Fibroblast of the aortic adventitia (primary cell): ENCODE data around the gene PDZRN4. TPM values are rescaled to one million over a fixed set of nuclear protein-coding genes. Genes with fewer than 3 reads are reported as not detected.
"Not testable (repeated sequence)": the region's sequence is repeated elsewhere in the genome, so short reads cannot be mapped to it uniquely, and the experiment has no call there.

Source experiments
- DNase-seq: peaks from one replicate; pipeline ENCODE4 v3.0.0-alpha.2; 2010; ENCODE audit warnings: low read depth
- H3K4me3 ChIP-seq: 2 replicates; pipeline ENCODE4 v1.5.1; 2011; ENCODE audit warnings: low read depth, mild to moderate bottlenecking, control low read depth, low read length, moderate library complexity
- total RNA-seq: library from RNA; depleted of rRNA; stranded (reverse); fragments of >200 nt; gene quantifications from 2 replicates; pipeline ENCODE4 v1.2.3, GENCODE V29; 2012; ENCODE audit warnings: low replicate concordance
- TF ChIP-seq, protein P1 (sequence below): IDR thresholded peaks from 2 replicates; pipeline ENCODE4 v1.5.1; 2011; ENCODE audit warnings: mild to moderate bottlenecking, low read length, control low read depth, inconsistent platforms; ENCODE audit not compliant: insufficient read depth

PDZRN4 gene
- total RNA-seq, 1 donor: not detected

GRCh38 chr12:41293011-41293410, 104.9 kb downstream of the PDZRN4 start:
- TF ChIP-seq, protein P1, sequence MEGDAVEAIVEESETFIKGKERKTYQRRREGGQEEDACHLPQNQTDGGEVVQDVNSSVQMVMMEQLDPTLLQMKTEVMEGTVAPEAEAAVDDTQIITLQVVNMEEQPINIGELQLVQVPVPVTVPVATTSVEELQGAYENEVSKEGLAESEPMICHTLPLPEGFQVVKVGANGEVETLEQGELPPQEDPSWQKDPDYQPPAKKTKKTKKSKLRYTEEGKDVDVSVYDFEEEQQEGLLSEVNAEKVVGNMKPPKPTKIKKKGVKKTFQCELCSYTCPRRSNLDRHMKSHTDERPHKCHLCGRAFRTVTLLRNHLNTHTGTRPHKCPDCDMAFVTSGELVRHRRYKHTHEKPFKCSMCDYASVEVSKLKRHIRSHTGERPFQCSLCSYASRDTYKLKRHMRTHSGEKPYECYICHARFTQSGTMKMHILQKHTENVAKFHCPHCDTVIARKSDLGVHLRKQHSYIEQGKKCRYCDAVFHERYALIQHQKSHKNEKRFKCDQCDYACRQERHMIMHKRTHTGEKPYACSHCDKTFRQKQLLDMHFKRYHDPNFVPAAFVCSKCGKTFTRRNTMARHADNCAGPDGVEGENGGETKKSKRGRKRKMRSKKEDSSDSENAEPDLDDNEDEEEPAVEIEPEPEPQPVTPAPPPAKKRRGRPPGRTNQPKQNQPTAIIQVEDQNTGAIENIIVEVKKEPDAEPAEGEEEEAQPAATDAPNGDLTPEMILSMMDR: no peak
- no peak for DNase-seq
- no peak overlapping the region for H3K4me3 ChIP-seq

DNA sequence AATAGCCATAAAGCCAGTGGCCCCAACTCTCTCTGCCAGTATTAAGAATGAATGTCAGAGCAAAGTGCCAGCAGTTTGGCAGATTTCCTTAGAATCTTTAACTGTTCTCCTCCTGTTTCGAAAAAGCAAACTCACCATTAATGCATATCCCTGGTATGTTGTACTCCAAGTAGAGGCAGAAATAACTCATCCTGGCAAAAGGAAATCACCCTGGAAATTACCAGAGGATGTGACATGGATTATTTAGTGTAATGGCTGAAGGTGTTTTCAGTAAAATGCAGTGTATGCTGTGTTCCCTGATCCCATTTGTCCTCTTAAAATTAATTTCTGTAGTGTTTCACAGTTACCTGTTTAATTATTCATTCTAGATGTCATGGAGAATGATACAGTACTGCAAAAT, 105.3 kb downstream of the PDZRN4 start:
- DNase-seq: no peak
- H3K4me3 ChIP-seq: no peak overlapping the region
- TF ChIP-seq, protein P1: no peak

- no peak overlapping the region for H3K4me3 ChIP-seq
- TF ChIP-seq, protein P1: no peak
- no peak for DNase-seq
Measured at GRCh38 chr12:41302979-41303403, 114.9 kb downstream of the PDZRN4 start.

DNA sequence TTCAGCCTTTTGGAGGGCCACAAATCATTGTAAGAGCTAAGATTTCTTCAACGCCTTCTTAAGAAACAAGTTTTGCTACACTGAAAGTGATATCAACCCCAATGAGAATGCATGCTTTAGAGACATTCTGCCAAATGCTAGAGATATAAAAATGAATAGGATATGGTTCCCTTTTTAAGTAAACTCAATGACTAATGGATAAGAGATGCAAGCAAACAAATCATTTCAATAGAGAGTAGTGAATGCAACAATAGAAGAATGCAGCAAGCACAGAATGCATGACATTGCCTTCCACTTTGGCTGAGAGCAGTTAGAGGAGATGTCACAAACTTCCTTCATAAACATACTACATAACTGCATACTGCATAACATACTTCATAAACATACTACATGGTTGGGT, 116.4 kb downstream of the PDZRN4 start:
- TF ChIP-seq, protein P1: no peak

GRCh38 chr12:41310367-41310766, 122.2 kb downstream of the PDZRN4 start:
- TF ChIP-seq, protein P1: no peak
- no peak for DNase-seq
- H3K4me3 ChIP-seq: no peak overlapping the region

More for the DNA sequence above, 116.4 kb downstream of the PDZRN4 start:
- no peak for DNase-seq
- H3K4me3 ChIP-seq: no peak overlapping the region

DNA sequence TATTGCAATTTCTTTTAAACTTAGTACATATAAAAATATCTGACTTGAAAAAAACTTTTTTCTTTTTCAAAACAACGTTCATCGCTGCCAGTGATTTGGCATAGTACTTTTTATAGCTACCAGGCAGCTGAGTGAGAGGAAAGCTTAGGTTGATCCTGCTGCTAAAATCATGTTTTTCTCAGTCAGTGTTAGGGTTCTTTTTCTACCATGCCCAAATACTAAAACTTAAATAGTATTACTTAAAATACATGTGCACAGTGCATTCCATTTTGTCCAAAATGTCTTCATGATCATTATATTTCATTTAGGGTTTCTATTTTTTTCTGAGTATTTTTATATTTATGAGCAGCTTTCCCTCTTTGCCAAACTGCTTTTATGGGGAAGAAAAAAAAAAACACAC, 123.8 kb downstream of the PDZRN4 start:
- H3K4me3 ChIP-seq: no peak overlapping the region
- DNase-seq: no peak
- TF ChIP-seq, protein P1: no peak

- not testable (repeated sequence) for H3K4me3 ChIP-seq
Measured at GRCh38 chr12:41312451-41312850, 124.3 kb downstream of the PDZRN4 start.

More at GRCh38 chr12:41312451-41312850, 124.3 kb downstream of the PDZRN4 start:
- not testable (repeated sequence) for DNase-seq
